Sigmoid colon (tissue), 7 donors: ENCODE data around the gene CNOT1. TPM values are rescaled to one million over a fixed set of nuclear protein-coding genes. Genes with fewer than 3 reads are reported as not detected.

Experiments
- DNase-seq: peaks from one replicate; pipeline ENCODE4 v3.0.0-alpha.2; 2019
- H3K27ac ChIP-seq, 4 donors: fragments of 200-600 bp; sonication (generic); one replicate each; pipeline ENCODE4 v1.5.1; 2016 to 2019; ENCODE audit warnings: mild to moderate bottlenecking in 1 of 4
- H3K27me3 ChIP-seq, 3 donors: fragments of 200-600 bp; sonication (generic); one replicate each; pipeline ENCODE4 v1.5.1; 2019; ENCODE audit warnings: mild to moderate bottlenecking in 1 of 3
- H3K36me3 ChIP-seq, 4 donors: fragments of 200-600 bp; sonication (generic); one replicate each; pipeline ENCODE4 v1.5.1; 2016 to 2019
- H3K4me1 ChIP-seq, 4 donors: fragments of 200-600 bp; sonication (generic); one replicate each; pipeline ENCODE4 v1.5.1; 2017 to 2019
- H3K4me3 ChIP-seq, 4 donors: fragments of 200-600 bp; sonication (generic); one replicate each; pipeline ENCODE4 v1.5.1; 2017 to 2019; ENCODE audit warnings: mild to moderate bottlenecking in 2 of 4, moderate library complexity in 1 of 4
- H3K9me3 ChIP-seq, 4 donors: fragments of 200-600 bp in 3 of 4; sonication (generic) in 3 of 4; one replicate each; pipeline versions ENCODE4 v1.5.1 to v1.6.1; 2013 to 2019
- EP300 ChIP-seq, 4 donors: sonication (generic); formaldehyde crosslinking; IDR thresholded peaks; one replicate each; pipeline ENCODE4 v1.6.1; 2017; ENCODE audit warnings: antibody characterized with exemption in 4 of 4
- POLR2A ChIP-seq, 2 donors: fragments of 450-650 bp; IDR thresholded peaks; one replicate each; pipeline ENCODE4 v1.6.1; 2016; ENCODE audit warnings: antibody characterized with exemption in 2 of 2, mild to moderate bottlenecking in 2 of 2, moderate library complexity in 2 of 2
- POLR2AphosphoS5 ChIP-seq, 4 donors: sonication (generic); formaldehyde crosslinking; IDR thresholded peaks; one replicate each; pipeline ENCODE4 v1.6.1; 2017; ENCODE audit warnings: antibody characterized with exemption in 4 of 4
- WGBS, 2 donors: extraction: QIAGEN DNeasy Blood & Tissue Kit; methylation state at CpG; one replicate each; pipeline ENCODE4 v1.1.7; 2013; 5-methylcytosine and 5-hydroxymethylcytosine counted together
- intact Hi-C: fragments of 100-400 bp; cut with DNase I; formaldehyde crosslinking; loops from one replicate; pipeline ENCODE4 v1.15.1; 2023
- polyA plus RNA-seq, 3 donors: library from polyadenylated mRNA; stranded (reverse); fragments of 200-250 nt; gene quantifications; one replicate each; pipeline ENCODE4 v1.2.3, GENCODE V29; 2013
- total RNA-seq, 4 donors: library from RNA; depleted of rRNA; stranded (reverse); fragments of >200 nt; gene quantifications; one replicate each; pipeline ENCODE4 v1.1.0, GENCODE V29; 2016
- TF ChIP-seq, protein P1 (sequence below), 4 experiments: fragments of 450-650 bp in 3 of 4; fragments of 200-600 bp in 1 of 4; IDR thresholded peaks; one replicate each; pipeline ENCODE4 v1.5.1; 2016 to 2019; ENCODE audit warnings: antibody characterized with exemption in 4 of 4, mild to moderate bottlenecking in 3 of 4, moderate library complexity in 2 of 4
- donor health status: healthy with polysubstance abuse.
- donor health status: Bipolar disorder and iron deficiency.
- donor health status: healthy.

The CNOT1 gene
- total RNA-seq (100 to 1,000 TPM in 1 of 4 donors, 10 to 100 TPM in 3; 70.1 to 112 (median 84.2) TPM), polyA plus RNA-seq (100 to 1,000 TPM in 1 of 3 donors, 10 to 100 TPM in 2; 61.3 to 110 (median 65.0) TPM)

DNA sequence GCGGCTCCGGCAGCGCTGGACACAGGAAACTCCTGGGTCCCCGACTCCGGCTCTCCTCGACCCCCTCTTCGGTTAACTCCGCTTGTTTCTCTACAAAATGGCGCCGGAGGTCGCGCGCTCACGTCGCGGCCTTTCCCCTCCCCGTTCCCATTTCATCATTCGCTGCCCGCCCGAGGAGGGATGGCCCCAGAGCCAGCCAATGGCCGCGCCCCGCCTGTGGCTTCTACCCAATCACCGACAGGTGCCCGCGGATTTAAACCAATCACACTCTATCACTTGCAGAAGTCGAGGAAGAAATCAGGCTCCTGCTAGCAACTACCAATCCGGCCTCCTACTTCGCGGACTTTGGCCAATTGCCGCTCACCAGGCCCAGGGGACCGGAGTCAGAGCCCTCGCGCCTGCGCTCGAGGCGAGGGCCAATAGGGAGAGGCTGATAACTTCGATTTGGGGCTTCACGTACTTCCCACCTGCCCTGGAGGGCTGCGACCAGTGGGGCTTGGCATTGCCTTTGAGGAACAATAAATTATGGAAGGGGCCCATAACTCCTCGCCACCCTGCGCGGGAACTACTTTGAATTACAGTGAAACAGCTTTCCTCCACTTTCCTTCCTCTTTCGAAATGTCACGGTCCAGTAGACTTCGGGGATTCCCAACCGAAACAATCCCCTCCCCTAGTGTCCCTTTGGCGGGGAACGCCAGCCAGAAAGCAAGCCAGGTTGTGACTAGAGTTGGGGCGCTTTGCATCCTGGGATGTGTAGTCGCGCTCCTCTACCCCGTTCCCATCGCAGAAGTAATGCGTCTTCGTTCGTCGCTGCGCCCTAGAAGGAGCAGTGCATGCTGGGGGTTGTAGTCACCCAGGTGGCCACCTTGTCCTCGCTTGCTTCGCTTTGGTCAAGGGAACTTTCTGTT is at the start of gene CNOT1:
TSS of gene CNOT1 (minus strand) at position 94 of the 908 bp plus-strand sequence. CDS start 30,489 bp downstream, outside the sequence.
- Histone ChIP-seq H3K4me3 (peak within 1 kb of the TSS; percentile 86 to 99 (median 96)), H3K9me3 (no peaks in the 10 kb centered on the region), H3K27ac (peak within 1 kb of the TSS; percentile 97 to 100 (median 98)), H3K27me3 (no peaks in the 10 kb centered on the region), H3K4me1 (peaks cover 0 to 25% (median 23%) of the 10 kb centered on the region in 4 donors), H3K36me3 (peaks cover 0 to under 1% (median 0%) of the 10 kb centered on the region in 4 donors)
- intact Hi-C loops = loop anchor here (2.0 to 10.0 kb wide), 6 partner anchors 55 to 1165 kb away; partner anchors contain the start of genes GINS3, GOT2, POLR2C and SETD6
- TF ChIP-seq EP300 (IDR thresholded peaks at IDR 0.05) (no peak), POLR2AphosphoS5 (IDR thresholded peaks at IDR 0.05) (peak; percentile 81 to 94 (median 89)), POLR2A (IDR thresholded peaks at IDR 0.05) (peak; percentile 76 to 81)
- peak; percentile 99 for DNase-seq
- 0% methylated on average over 61 of the region's 61 CpGs for WGBS, 2 donors

- H3K4me3 ChIP-seq = no peak overlapping the region
- peak; percentile 71 for DNase-seq
- intact Hi-C loops = no loop called here
- H3K27me3 ChIP-seq = no peaks in the 10 kb centered on the region
- no peak for TF ChIP-seq EP300 (IDR thresholded peaks at IDR 0.05)
- TF ChIP-seq, protein P1, sequence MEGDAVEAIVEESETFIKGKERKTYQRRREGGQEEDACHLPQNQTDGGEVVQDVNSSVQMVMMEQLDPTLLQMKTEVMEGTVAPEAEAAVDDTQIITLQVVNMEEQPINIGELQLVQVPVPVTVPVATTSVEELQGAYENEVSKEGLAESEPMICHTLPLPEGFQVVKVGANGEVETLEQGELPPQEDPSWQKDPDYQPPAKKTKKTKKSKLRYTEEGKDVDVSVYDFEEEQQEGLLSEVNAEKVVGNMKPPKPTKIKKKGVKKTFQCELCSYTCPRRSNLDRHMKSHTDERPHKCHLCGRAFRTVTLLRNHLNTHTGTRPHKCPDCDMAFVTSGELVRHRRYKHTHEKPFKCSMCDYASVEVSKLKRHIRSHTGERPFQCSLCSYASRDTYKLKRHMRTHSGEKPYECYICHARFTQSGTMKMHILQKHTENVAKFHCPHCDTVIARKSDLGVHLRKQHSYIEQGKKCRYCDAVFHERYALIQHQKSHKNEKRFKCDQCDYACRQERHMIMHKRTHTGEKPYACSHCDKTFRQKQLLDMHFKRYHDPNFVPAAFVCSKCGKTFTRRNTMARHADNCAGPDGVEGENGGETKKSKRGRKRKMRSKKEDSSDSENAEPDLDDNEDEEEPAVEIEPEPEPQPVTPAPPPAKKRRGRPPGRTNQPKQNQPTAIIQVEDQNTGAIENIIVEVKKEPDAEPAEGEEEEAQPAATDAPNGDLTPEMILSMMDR (IDR thresholded peaks at IDR 0.05) = peak in 1 of 4 experiments; percentile 27
- peak; percentile 19 to 73 (median 32) for TF ChIP-seq POLR2AphosphoS5 (IDR thresholded peaks at IDR 0.05)
- TF ChIP-seq POLR2A (IDR thresholded peaks at IDR 0.05) = no peak
- peaks cover 0 to 10% (median 7%) of the 10 kb centered on the region in 4 donors for H3K4me1 ChIP-seq
- H3K27ac ChIP-seq = no peak overlapping the region
- WGBS, 2 donors = 73 to 83% methylated on average over 3 of the region's 3 CpGs
- peaks cover 0 to 66% (median 8%) of the 10 kb centered on the region in 4 donors for H3K36me3 ChIP-seq
- no peaks in the 10 kb centered on the region for H3K9me3 ChIP-seq
These were observed 49.1 kb upstream of the CNOT1 start for GRCh38 chr16:58678716-58679115.

- no peak overlapping the region for H3K27ac ChIP-seq
- peaks cover 0 to 6% (median 2%) of the 10 kb centered on the region in 4 donors for H3K4me1 ChIP-seq
- peaks cover 0 to 68% (median 8%) of the 10 kb centered on the region in 4 donors for H3K36me3 ChIP-seq
- H3K4me3 ChIP-seq = no peak overlapping the region
- DNase-seq = peak; percentile 25
- no peaks in the 10 kb centered on the region for H3K27me3 ChIP-seq
- 96 to 97% methylated on average over 4 of the region's 4 CpGs for WGBS, 2 donors
- H3K9me3 ChIP-seq = no peaks in the 10 kb centered on the region
- intact Hi-C loops = no loop called here
- TF ChIP-seq POLR2A (IDR thresholded peaks at IDR 0.05) (no peak), POLR2AphosphoS5 (IDR thresholded peaks at IDR 0.05) (no peak), EP300 (IDR thresholded peaks at IDR 0.05) (no peak)
- TF ChIP-seq, protein P1 (IDR thresholded peaks at IDR 0.05) = no peak
These were observed 48.6 kb upstream of the CNOT1 start for GRCh38 chr16:58678269-58678668.

- Histone ChIP-seq H3K9me3 (no peaks in the 10 kb centered on the region), H3K4me3 (no peak overlapping the region), H3K36me3 (peaks cover 0 to 68% (median 4%) of the 10 kb centered on the region in 4 donors), H3K27me3 (no peaks in the 10 kb centered on the region), H3K4me1 (no peaks in the 10 kb centered on the region), H3K27ac (no peak overlapping the region)
- intact Hi-C loops = no loop called here
- WGBS, 2 donors = 95 to 96% methylated on average over 18 of the region's 18 CpGs
- TF ChIP-seq POLR2A (IDR thresholded peaks at IDR 0.05) = no peak
- TF ChIP-seq EP300 (IDR thresholded peaks at IDR 0.05) = no peak
- no peak for TF ChIP-seq POLR2AphosphoS5 (IDR thresholded peaks at IDR 0.05)
- TF ChIP-seq, protein P1 (IDR thresholded peaks at IDR 0.05) = no peak
- DNase-seq = no peak
These were observed 41.4 kb upstream of the CNOT1 start for GRCh38 chr16:58670946-58671583.
